K562 (cell line): ENCODE measurements around the gene KRT81. TPM values are rescaled to one million over a fixed set of nuclear protein-coding genes. Genes with fewer than 3 reads are reported as not detected.

Source experiments
- ATAC-seq: fragments of 200-7000 bp; cut with Tn5 transposase; 3 replicates; pipeline ENCODE4 v1.9.1; 2020; ENCODE audit warnings: moderate library complexity
- BruUV-seq: library from RNA; stranded (reverse); fragments of 400-500 nt; replicated peaks from 2 replicates; lab custom pipeline; 2021; lab: Mats Ljungman, UMichigan
- CTCF ChIA-PET: fragments of 300-600 bp; formaldehyde crosslinking; extraction: SDS; loops from one replicate; lab custom pipeline; 2021; ENCODE audit warnings: low intra/inter-chr PET ratio; lab: Yijun Ruan, JAX
- POLR2A ChIA-PET: fragments of 300-600, 350-650 bp; sonication (Branson Sonifier 250); formaldehyde crosslinking; extraction: SDS; loops from one replicate; lab custom pipeline; 2021; ENCODE audit warnings: antibody characterized with exemption, inconsistent platforms; lab: Yijun Ruan, JAX
- DNase-seq, 4 experiments: peaks; one replicate each; pipeline versions ENCODE4 v3.0.0 to v3.0.0-alpha.2; 2011 to 2018; ENCODE audit warnings: low spot score in 3 of 4, mixed read lengths in 3 of 4; ENCODE audit errors: extremely low read depth in 1 of 4
- FAIRE-seq: peaks from 2 replicates; lab custom pipeline; 2011; peaks lifted over from hg19 to GRCh38; lab: Jason Lieb, UNC
- H2AFZ ChIP-seq: 2 replicates; pipeline ENCODE4 v1.6.0; 2011; ENCODE audit warnings: low read depth, low read length, control low read depth, inconsistent platforms
- H3K27ac ChIP-seq: fragments of 200-600 bp; 3 replicates; pipeline ENCODE4 v1.8.0; 2011; ENCODE audit warnings: low read depth, mild to moderate bottlenecking, control low read depth, inconsistent platforms, low read length, moderate library complexity, mixed read lengths; ENCODE audit errors: extremely low read depth
- H3K27me3 ChIP-seq, 2 experiments: fragments of 300-600 bp in 1 of 2; 2 replicates in 1 of 2; 3 replicates in 1 of 2; pipeline versions ENCODE4 v1.6.0 to v1.8.0; 2011; ENCODE audit warnings: inconsistent platforms in 2 of 2, low read length in 2 of 2, mild to moderate bottlenecking in 1 of 2, mixed read lengths in 1 of 2, moderate library complexity in 1 of 2; ENCODE audit not compliant: control insufficient read depth in 2 of 2, insufficient read depth in 2 of 2
- H3K36me3 ChIP-seq: fragments of 300-600 bp; 3 replicates; pipeline ENCODE4 v1.8.0; 2011; ENCODE audit warnings: mild to moderate bottlenecking, low read length, inconsistent platforms; ENCODE audit not compliant: control insufficient read depth, insufficient read depth
- H3K4me1 ChIP-seq, 2 experiments: fragments of 200-600 bp in 1 of 2; replicated peaks in 1 of 2; 2 replicates in 1 of 2; 3 replicates in 1 of 2; pipeline versions ENCODE4 v1.5.1 to v1.8.0; 2011; ENCODE audit warnings: inconsistent platforms in 2 of 2, low read length in 2 of 2, mild to moderate bottlenecking in 1 of 2, mixed read lengths in 1 of 2, moderate library complexity in 1 of 2; ENCODE audit not compliant: control insufficient read depth in 2 of 2, insufficient read depth in 2 of 2
- H3K4me2 ChIP-seq: 2 replicates; pipeline ENCODE4 v1.6.1; 2011; ENCODE audit warnings: low read length, control low read depth, inconsistent platforms, mixed read lengths; ENCODE audit not compliant: insufficient read depth
- H3K4me3 ChIP-seq: fragments of 200-600 bp; sonication (generic), shearing (Covaris generic); 2 replicates; pipeline ENCODE4 v1.5.1; 2016; ENCODE audit warnings: control low read depth, inconsistent platforms
- H3K79me2 ChIP-seq: fragments of 200-600 bp; 3 replicates; pipeline ENCODE4 v1.8.0; 2011; ENCODE audit warnings: low read length, inconsistent platforms; ENCODE audit not compliant: control insufficient read depth, insufficient read depth
- H3K9ac ChIP-seq, 2 experiments: 2 replicates each; pipeline versions ENCODE4 v1.6.0 to v1.6.1; 2011; ENCODE audit warnings: low read depth in 2 of 2, low read length in 2 of 2, control low read depth in 1 of 2, inconsistent platforms in 1 of 2, mild to moderate bottlenecking in 1 of 2, mixed read lengths in 1 of 2; ENCODE audit not compliant: insufficient read depth in 1 of 2
- H3K9me1 ChIP-seq: one replicate; pipeline ENCODE4 v1.6.0; 2011; ENCODE audit warnings: inconsistent platforms, mild to moderate bottlenecking, low read length, moderate library complexity; ENCODE audit not compliant: control insufficient read depth, insufficient read depth
- H3K9me3 ChIP-seq: replicated peaks from 2 replicates; pipeline ENCODE4 v1.5.1; 2011; ENCODE audit warnings: low read depth, low read length, inconsistent platforms; ENCODE audit not compliant: control insufficient read depth, insufficient read depth
- H4K20me1 ChIP-seq: replicated peaks from 2 replicates; pipeline ENCODE4 v1.6.1; 2011; ENCODE audit warnings: low read length, inconsistent platforms, mixed read lengths; ENCODE audit not compliant: control insufficient read depth, insufficient read depth
- BRD4 ChIP-seq: fragments of 200-600 bp; sonication (generic); IDR thresholded peaks from 2 replicates; pipeline ENCODE4 v1.6.1; 2017; ENCODE audit warnings: inconsistent platforms
- FUS ChIP-seq: fragments of 200-400 bp; formaldehyde crosslinking; optimal IDR thresholded peaks from 2 replicates; pipeline ENCODE3; 2017; ENCODE audit warnings: low read depth, low read length
- JUNB ChIP-seq: fragments of 450-650 bp; formaldehyde crosslinking; conservative IDR thresholded peaks from 2 replicates; pipeline ENCODE4 v1.4.0; 2020; ENCODE audit warnings: mild to moderate bottlenecking
- ZKSCAN8 ChIP-seq: fragments of 200-800 bp; sonication (Bioruptor generic); IDR thresholded peaks from 2 replicates; pipeline ENCODE4 v1.6.1; 2016; ENCODE audit warnings: missing genetic modification characterization, missing compliant biosample characterization
- ZNF785 ChIP-seq: fragments of 250-450 bp; sonication (Bioruptor Pico); IDR thresholded peaks from 2 replicates; pipeline ENCODE4 v1.4.0; 2020; ENCODE audit warnings: mild to moderate bottlenecking
- ZSCAN29 ChIP-seq: fragments of 450-650 bp; IDR thresholded peaks from 2 replicates; pipeline ENCODE4 v1.6.1; 2017
- WGBS: fragments of 100-300 bp; shearing (Covaris generic); methylation state at CpG from one replicate; pipeline ENCODE4 v1.1.6; 2016; ENCODE audit warnings: low coverage, mixed read lengths; ENCODE audit not compliant: insufficient coverage; ENCODE audit errors: missing lambda C conversion rate; 5-methylcytosine and 5-hydroxymethylcytosine counted together
- in situ Hi-C: fragments of 300-500 bp; cut with MboI; formaldehyde crosslinking; loops from 4 replicates; pipeline ENCODE4 v1.15.0; 2018; ENCODE audit warnings: inconsistent platforms, mixed read lengths
- intact Hi-C: fragments of 100-400 bp; cut with micrococcal nuclease; formaldehyde crosslinking; loops from 2 replicates; pipeline ENCODE4 v1.14.2; 2022
- polyA plus RNA-seq, 8 experiments: library from polyadenylated mRNA; depleted of rRNA in 4 of 8; stranded (reverse) in 5 of 8; unstranded in 3 of 8; fragments of >200 nt; fragmentation: Nextera tagmentation in 2 of 8; fragmentation: Illumina TruSeq in 1 of 8; extraction: Ambion mirVana in 2 of 8; extraction: Trizol in 1 of 8; gene quantifications; 2 replicates each; pipeline versions ENCODE4 v1.2.1 to v1.2.3, GENCODE V29; 2011 to 2014; ENCODE audit warnings: inconsistent platforms in 1 of 8, missing spikeins in 1 of 8
- total RNA-seq, 7 experiments: library from RNA; depleted of rRNA in 6 of 7; stranded (reverse); fragments of >200 nt in 6 of 7; fragmentation: Illumina TruSeq in 2 of 7; extraction: Trizol in 2 of 7; gene quantifications; 2 replicates each; pipeline versions ENCODE4 v1.2.1 to v1.2.3, GENCODE V29; 2011 to 2021; ENCODE audit warnings: low replicate concordance in 1 of 7
- TF ChIP-seq, protein P1 (sequence below), 2 experiments: fragments of 450-650 bp; IDR thresholded peaks; 2 replicates each; pipeline ENCODE4 v1.6.1; 2018; ENCODE audit warnings: mild to moderate bottlenecking in 2 of 2, low read depth in 1 of 2; ENCODE audit not compliant: partially characterized antibody in 2 of 2
- TF ChIP-seq, protein P2 (sequence below): fragments of 250-450 bp; sonication (Bioruptor Pico); IDR thresholded peaks from 2 replicates; pipeline ENCODE4 v1.5.0; 2021
- TF ChIP-seq, protein P3 (sequence below): fragments of 200-800 bp; sonication (Bioruptor generic); IDR thresholded peaks from 2 replicates; pipeline ENCODE4 v1.6.1; 2017; ENCODE audit warnings: missing genetic modification characterization, missing compliant biosample characterization
- TF ChIP-seq, protein P4 (sequence below): sonication (generic); formaldehyde crosslinking; IDR thresholded peaks from 2 replicates; pipeline ENCODE4 v1.8.1; 2023; ENCODE audit warnings: mild to moderate bottlenecking, missing genetic modification reagents
- TF ChIP-seq, protein P5 (sequence below): fragments of 250-450 bp; sonication (Bioruptor Pico); IDR thresholded peaks from 2 replicates; pipeline ENCODE4 v1.8.0; 2021; ENCODE audit warnings: moderate library complexity, mild to moderate bottlenecking, inconsistent platforms

KRT81 gene
- total and polyA plus RNA-seq, 9 of the 15 experiments (the other 6 are each of a cell fraction or from before 2014, with no cell fraction given): 0.27 TPM; not detected in 8

DNA sequence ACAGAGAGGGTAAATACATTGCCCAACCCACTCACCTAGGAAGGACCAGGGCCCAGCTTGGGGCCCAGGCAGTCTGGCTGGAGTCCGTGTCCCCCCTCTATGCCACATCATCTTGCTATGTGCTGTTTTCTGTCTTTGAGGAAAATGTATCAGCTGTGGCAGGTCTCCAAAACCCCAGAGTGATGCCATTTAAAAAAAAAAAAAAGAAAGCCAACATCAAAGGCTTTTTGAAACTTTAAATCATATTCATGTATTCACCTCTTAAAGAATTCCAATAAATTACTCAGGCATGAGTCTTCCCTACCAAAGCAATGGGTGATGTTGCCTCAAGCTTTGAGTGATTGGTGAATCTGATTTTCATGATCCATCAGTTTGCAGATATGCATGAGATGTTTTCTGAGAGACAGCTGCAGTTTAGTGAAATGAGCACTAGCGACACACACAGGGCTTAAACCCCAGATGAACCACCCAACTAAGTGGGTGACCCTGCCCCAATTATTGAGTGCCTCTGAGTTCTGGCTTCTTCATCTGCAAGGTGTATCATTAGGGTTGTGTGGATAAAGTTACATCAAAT lies 6.1 kb downstream of the KRT81 start:
- H2AFZ ChIP-seq: no peak overlapping the region
- H3K4me2 ChIP-seq: no peak overlapping the region
- DNase-seq (no peak), FAIRE-seq (no peak), ATAC-seq (no peak)
- H3K79me2 ChIP-seq: no peaks in the 10 kb centered on the region
- H4K20me1 ChIP-seq: no peaks in the 10 kb centered on the region
- H3K9ac ChIP-seq: no peak overlapping the region
- H3K4me1 ChIP-seq: peaks cover 0 to 11% of the 10 kb centered on the region in 2 experiments; a peak in 3 of 5 replicates
- no peaks in the 10 kb centered on the region for H3K36me3 ChIP-seq
- no peaks in the 10 kb centered on the region for H3K9me3 ChIP-seq
- ChIA-PET CTCF (interaction anchor here (0.7 kb wide), 1 partner anchor 97 kb away, joined by 4 read pairs; no protein-coding TSS in a partner anchor), POLR2A (interaction anchor here (0.6 to 1.0 kb wide), 2 partner anchors 78 to 290 kb away, joined by 3 read pairs; no protein-coding TSS in a partner anchor)
- intact Hi-C loops: no loop called here
- no TSS peak for BruUV-seq
- no peaks in the 10 kb centered on the region for H3K9me1 ChIP-seq
- in situ Hi-C loops: no loop called here
- no peak overlapping the region for H3K27ac ChIP-seq
- H3K4me3 ChIP-seq: no peak overlapping the region
- WGBS: 3% methylated on average over 2 of the region's 2 CpGs
- peaks cover 0 to 16% of the 10 kb centered on the region in 2 experiments; a peak in 2 of 5 replicates for H3K27me3 ChIP-seq
- TF ChIP-seq ZSCAN29 (no peak), BRD4 (no peak), ZNF785 (CRISPR knock-in tag) (no peak), ZKSCAN8 (CRISPR knock-in tag) (no peak), JUNB (CRISPR knock-in tag) (no peak), FUS (no peak)
- TF ChIP-seq, protein P1, sequence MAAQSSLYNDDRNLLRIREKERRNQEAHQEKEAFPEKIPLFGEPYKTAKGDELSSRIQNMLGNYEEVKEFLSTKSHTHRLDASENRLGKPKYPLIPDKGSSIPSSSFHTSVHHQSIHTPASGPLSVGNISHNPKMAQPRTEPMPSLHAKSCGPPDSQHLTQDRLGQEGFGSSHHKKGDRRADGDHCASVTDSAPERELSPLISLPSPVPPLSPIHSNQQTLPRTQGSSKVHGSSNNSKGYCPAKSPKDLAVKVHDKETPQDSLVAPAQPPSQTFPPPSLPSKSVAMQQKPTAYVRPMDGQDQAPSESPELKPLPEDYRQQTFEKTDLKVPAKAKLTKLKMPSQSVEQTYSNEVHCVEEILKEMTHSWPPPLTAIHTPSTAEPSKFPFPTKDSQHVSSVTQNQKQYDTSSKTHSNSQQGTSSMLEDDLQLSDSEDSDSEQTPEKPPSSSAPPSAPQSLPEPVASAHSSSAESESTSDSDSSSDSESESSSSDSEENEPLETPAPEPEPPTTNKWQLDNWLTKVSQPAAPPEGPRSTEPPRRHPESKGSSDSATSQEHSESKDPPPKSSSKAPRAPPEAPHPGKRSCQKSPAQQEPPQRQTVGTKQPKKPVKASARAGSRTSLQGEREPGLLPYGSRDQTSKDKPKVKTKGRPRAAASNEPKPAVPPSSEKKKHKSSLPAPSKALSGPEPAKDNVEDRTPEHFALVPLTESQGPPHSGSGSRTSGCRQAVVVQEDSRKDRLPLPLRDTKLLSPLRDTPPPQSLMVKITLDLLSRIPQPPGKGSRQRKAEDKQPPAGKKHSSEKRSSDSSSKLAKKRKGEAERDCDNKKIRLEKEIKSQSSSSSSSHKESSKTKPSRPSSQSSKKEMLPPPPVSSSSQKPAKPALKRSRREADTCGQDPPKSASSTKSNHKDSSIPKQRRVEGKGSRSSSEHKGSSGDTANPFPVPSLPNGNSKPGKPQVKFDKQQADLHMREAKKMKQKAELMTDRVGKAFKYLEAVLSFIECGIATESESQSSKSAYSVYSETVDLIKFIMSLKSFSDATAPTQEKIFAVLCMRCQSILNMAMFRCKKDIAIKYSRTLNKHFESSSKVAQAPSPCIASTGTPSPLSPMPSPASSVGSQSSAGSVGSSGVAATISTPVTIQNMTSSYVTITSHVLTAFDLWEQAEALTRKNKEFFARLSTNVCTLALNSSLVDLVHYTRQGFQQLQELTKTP (IDR thresholded peaks at IDR 0.05; ENCODE audit: low read depth in 1 of 2, partially characterized antibody in 2 of 2): no peak
- TF ChIP-seq, protein P2, sequence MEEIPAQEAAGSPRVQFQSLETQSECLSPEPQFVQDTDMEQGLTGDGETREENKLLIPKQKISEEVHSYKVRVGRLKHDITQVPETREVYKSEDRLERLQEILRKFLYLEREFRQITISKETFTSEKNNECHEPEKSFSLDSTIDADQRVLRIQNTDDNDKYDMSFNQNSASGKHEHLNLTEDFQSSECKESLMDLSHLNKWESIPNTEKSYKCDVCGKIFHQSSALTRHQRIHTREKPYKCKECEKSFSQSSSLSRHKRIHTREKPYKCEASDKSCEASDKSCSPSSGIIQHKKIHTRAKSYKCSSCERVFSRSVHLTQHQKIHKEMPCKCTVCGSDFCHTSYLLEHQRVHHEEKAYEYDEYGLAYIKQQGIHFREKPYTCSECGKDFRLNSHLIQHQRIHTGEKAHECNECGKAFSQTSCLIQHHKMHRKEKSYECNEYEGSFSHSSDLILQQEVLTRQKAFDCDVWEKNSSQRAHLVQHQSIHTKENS: no peak
- TF ChIP-seq, protein P3, sequence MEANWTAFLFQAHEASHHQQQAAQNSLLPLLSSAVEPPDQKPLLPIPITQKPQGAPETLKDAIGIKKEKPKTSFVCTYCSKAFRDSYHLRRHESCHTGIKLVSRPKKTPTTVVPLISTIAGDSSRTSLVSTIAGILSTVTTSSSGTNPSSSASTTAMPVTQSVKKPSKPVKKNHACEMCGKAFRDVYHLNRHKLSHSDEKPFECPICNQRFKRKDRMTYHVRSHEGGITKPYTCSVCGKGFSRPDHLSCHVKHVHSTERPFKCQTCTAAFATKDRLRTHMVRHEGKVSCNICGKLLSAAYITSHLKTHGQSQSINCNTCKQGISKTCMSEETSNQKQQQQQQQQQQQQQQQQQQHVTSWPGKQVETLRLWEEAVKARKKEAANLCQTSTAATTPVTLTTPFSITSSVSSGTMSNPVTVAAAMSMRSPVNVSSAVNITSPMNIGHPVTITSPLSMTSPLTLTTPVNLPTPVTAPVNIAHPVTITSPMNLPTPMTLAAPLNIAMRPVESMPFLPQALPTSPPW (CRISPR knock-in tag): no peak
- TF ChIP-seq, protein P4, sequence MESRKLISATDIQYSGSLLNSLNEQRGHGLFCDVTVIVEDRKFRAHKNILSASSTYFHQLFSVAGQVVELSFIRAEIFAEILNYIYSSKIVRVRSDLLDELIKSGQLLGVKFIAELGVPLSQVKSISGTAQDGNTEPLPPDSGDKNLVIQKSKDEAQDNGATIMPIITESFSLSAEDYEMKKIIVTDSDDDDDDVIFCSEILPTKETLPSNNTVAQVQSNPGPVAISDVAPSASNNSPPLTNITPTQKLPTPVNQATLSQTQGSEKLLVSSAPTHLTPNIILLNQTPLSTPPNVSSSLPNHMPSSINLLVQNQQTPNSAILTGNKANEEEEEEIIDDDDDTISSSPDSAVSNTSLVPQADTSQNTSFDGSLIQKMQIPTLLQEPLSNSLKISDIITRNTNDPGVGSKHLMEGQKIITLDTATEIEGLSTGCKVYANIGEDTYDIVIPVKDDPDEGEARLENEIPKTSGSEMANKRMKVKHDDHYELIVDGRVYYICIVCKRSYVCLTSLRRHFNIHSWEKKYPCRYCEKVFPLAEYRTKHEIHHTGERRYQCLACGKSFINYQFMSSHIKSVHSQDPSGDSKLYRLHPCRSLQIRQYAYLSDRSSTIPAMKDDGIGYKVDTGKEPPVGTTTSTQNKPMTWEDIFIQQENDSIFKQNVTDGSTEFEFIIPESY (CRISPR knock-in tag): no peak
- TF ChIP-seq, protein P5, sequence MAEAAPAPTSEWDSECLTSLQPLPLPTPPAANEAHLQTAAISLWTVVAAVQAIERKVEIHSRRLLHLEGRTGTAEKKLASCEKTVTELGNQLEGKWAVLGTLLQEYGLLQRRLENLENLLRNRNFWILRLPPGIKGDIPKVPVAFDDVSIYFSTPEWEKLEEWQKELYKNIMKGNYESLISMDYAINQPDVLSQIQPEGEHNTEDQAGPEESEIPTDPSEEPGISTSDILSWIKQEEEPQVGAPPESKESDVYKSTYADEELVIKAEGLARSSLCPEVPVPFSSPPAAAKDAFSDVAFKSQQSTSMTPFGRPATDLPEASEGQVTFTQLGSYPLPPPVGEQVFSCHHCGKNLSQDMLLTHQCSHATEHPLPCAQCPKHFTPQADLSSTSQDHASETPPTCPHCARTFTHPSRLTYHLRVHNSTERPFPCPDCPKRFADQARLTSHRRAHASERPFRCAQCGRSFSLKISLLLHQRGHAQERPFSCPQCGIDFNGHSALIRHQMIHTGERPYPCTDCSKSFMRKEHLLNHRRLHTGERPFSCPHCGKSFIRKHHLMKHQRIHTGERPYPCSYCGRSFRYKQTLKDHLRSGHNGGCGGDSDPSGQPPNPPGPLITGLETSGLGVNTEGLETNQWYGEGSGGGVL (CRISPR knock-in tag): no peak
